Amygdala (tissue), 56 donors: ENCODE results near the gene ZYG11A.
"Not testable (repeated sequence)": the region's sequence is repeated elsewhere in the genome, so short reads cannot be mapped to it uniquely, and the experiment has no call there.

Source experiments
- DNase-seq, 56 donors: peaks; one replicate each; lab custom pipeline; 2025; lab: John Stamatoyannopoulos, UW

Gene ZYG11A

GRCh38 chr1:52842643-52843310 lies at the start of gene ZYG11A:
TSS of gene ZYG11A (plus strand) at chr1:52842760. CDS start at chr1:52842884, 124 bp downstream.
- DNase-seq, result peak in 2 of 56 donors; percentile 1 to 6

- DNase-seq, result not testable (repeated sequence)
Observed at GRCh38 chr1:52793717-52794116, 48.8 kb upstream of the ZYG11A start.

GRCh38 chr1:52795464-52795863 lies 47.1 kb upstream of the ZYG11A start:
- DNase-seq, result no peak

GRCh38 chr1:52798331-52798730 lies 44.2 kb upstream of the ZYG11A start:
- DNase-seq, result no peak

GRCh38 chr1:52801011-52801410 lies 41.5 kb upstream of the ZYG11A start:
- no peak for DNase-seq

- not testable (repeated sequence) for DNase-seq
Observed at GRCh38 chr1:52804083-52804482, 38.5 kb upstream of the ZYG11A start.

- no peak for DNase-seq
Observed at GRCh38 chr1:52814465-52814864, 28.1 kb upstream of the ZYG11A start.

GRCh38 chr1:52820830-52821229 lies 21.7 kb upstream of the ZYG11A start:
- DNase-seq, result not testable (repeated sequence)

- DNase-seq, result no peak
Observed at GRCh38 chr1:52825868-52826267, 16.7 kb upstream of the ZYG11A start.

- no peak for DNase-seq
Observed at GRCh38 chr1:52834798-52835197, 7.8 kb upstream of the ZYG11A start.

GRCh38 chr1:52836035-52836434 lies 6.5 kb upstream of the ZYG11A start:
- DNase-seq, result no peak

- DNase-seq, result not testable (repeated sequence)
Observed at GRCh38 chr1:52839175-52839574, 3.4 kb upstream of the ZYG11A start.

- DNase-seq, result not testable (repeated sequence)
Observed at GRCh38 chr1:52845119-52845518, 2.6 kb downstream of the ZYG11A start.

- no peak for DNase-seq
Observed at GRCh38 chr1:52848423-52848822, 5.9 kb downstream of the ZYG11A start.

GRCh38 chr1:52850951-52851350 lies 8.4 kb downstream of the ZYG11A start:
- DNase-seq, result no peak

- DNase-seq, result no peak
Observed at GRCh38 chr1:52852854-52853253, 10.3 kb downstream of the ZYG11A start.

- DNase-seq, result no peak
Observed at GRCh38 chr1:52855584-52855983, 13.0 kb downstream of the ZYG11A start.

GRCh38 chr1:52856026-52856425 lies 13.5 kb downstream of the ZYG11A start:
- no peak for DNase-seq

- no peak for DNase-seq
Observed at GRCh38 chr1:52857443-52857842, 14.9 kb downstream of the ZYG11A start.

GRCh38 chr1:52862666-52863458 lies 20.3 kb downstream of the ZYG11A start:
- DNase-seq, result no peak

- DNase-seq, result no peak
Observed at GRCh38 chr1:52867087-52867863, 24.7 kb downstream of the ZYG11A start.
